ENCODE data around the gene ZNF593OS. TPM values are rescaled to one million over a fixed set of nuclear protein-coding genes. Genes with fewer than 3 reads are reported as not detected.

The ZNF593OS gene
- total and polyA plus RNA-seq, 2 donors (not counting 3 experiments of a cell fraction or from before 2014, with no cell fraction given): not detected

- dilution Hi-C loops (cut with MboI; ENCODE audit: extremely low pct_ligation_motif_present, low sequenced_read_pairs) (no loop called here), intact Hi-C loops (cut with micrococcal nuclease) (no loop called here)
- no peaks in the 10 kb centered on the region for H3K36me3 ChIP-seq (ENCODE audit: control insufficient read depth in 2 of 2, extremely low read depth in 1 of 2, insufficient read depth in 2 of 2, low read length in 2 of 2)
- H3K4me1 ChIP-seq (ENCODE audit: control insufficient read depth, extremely low read depth, insufficient read depth, low read length): no peaks in the 10 kb centered on the region
- no peak within 1 kb of the TSS for H3K9ac ChIP-seq (replicated peaks; ENCODE audit: extremely low read depth, insufficient read depth, low read length)
- no peaks in the 10 kb centered on the region for H3K9me3 ChIP-seq (replicated peaks; ENCODE audit: control insufficient read depth, insufficient read depth, low read length)
- H2AFZ ChIP-seq (ENCODE audit: low read depth, low read length): no peak within 1 kb of the TSS
- POLR2A ChIA-PET: no interaction called here
- H3K4me3 ChIP-seq (replicated peaks in 1 of 3; ENCODE audit: insufficient read depth in 1 of 3, low read depth in 1 of 3, low read length in 3 of 3): no peak within 1 kb of the TSS
- H3K4me2 ChIP-seq (ENCODE audit: insufficient read depth, low read length): no peak within 1 kb of the TSS
- no peak for FAIRE-seq
- H3K9me1 ChIP-seq (replicated peaks; ENCODE audit: control insufficient read depth, extremely low read depth, insufficient read depth, low read length): no peaks in the 10 kb centered on the region
- BruUV-seq (replicated peaks): no TSS peak
- CTCF ChIA-PET: interaction anchor here (1.1 to 2.6 kb wide), 4 partner anchors 21 to 227 kb away, joined by 4 to 12 read pairs (median 8); partner anchors contain the start of genes CEP85 and ZNF593
- no peaks in the 10 kb centered on the region for H4K20me1 ChIP-seq (replicated peaks; ENCODE audit: control insufficient read depth, extremely low read depth, insufficient read depth, low read length)
- no peak for DNase-seq (ENCODE audit: low read depth, low spot score)
- no peak for TF ChIP-seq POLR2AphosphoS5 (IDR thresholded peaks at IDR 0.05; ENCODE audit: insufficient read depth, low read depth, low read length)
- no peak for TF ChIP-seq FOS (IDR thresholded peaks at IDR 0.05; ENCODE audit: borderline replicate concordance, insufficient read depth, low read length)
- no peak for TF ChIP-seq MYC (IDR thresholded peaks at IDR 0.05; ENCODE audit: low read depth, low read length)
- TF ChIP-seq POLR2A (IDR thresholded peaks at IDR 0.05; ENCODE audit: low read depth, low read length): no peak
- TF ChIP-seq CTCF (IDR thresholded peaks at IDR 0.05; ENCODE audit: extremely low read depth in 1 of 2, insufficient read depth in 1 of 2, low read depth in 1 of 2, low read length in 2 of 2): peak in 1 of 2 donors; percentile 12
- no peak for TF ChIP-seq MAX (IDR thresholded peaks at IDR 0.05; ENCODE audit: insufficient read depth, insufficient read length)
- H3K27me3 ChIP-seq (ENCODE audit: control insufficient read depth in 2 of 2, insufficient read depth in 2 of 2, low read length in 2 of 2): peaks cover 0 to 5% of the 10 kb centered on the region in 2 experiments
- no peaks in the 10 kb centered on the region for H3K79me2 ChIP-seq (ENCODE audit: control insufficient read depth, insufficient read depth, low read length)
- H3K27ac ChIP-seq (ENCODE audit: insufficient read depth, low read depth, low read length): no peak within 1 kb of the TSS
Observed at GRCh38 chr1:26190373-26190987, 18.8 kb upstream of the ZNF593OS start, which contains the start of gene CATSPER4. Gene CATSPER4 (plus strand): TSS chr1:26190602. CDS start chr1:26190628, 26 bp downstream.

Measured in endothelial cell of umbilical vein (primary cell).